Suppressor macrophage treated with lipopolysaccharide for 1 hour (primary cell): ENCODE data around the gene CDH15.

ENCODE experiments used
- DNase-seq, 3 donors: peaks; one replicate each; pipeline ENCODE4 v3.0.0-alpha.2; 2020 to 2022

CDH15 gene, protein sequence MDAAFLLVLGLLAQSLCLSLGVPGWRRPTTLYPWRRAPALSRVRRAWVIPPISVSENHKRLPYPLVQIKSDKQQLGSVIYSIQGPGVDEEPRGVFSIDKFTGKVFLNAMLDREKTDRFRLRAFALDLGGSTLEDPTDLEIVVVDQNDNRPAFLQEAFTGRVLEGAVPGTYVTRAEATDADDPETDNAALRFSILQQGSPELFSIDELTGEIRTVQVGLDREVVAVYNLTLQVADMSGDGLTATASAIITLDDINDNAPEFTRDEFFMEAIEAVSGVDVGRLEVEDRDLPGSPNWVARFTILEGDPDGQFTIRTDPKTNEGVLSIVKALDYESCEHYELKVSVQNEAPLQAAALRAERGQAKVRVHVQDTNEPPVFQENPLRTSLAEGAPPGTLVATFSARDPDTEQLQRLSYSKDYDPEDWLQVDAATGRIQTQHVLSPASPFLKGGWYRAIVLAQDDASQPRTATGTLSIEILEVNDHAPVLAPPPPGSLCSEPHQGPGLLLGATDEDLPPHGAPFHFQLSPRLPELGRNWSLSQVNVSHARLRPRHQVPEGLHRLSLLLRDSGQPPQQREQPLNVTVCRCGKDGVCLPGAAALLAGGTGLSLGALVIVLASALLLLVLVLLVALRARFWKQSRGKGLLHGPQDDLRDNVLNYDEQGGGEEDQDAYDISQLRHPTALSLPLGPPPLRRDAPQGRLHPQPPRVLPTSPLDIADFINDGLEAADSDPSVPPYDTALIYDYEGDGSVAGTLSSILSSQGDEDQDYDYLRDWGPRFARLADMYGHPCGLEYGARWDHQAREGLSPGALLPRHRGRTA

GRCh38 chr16:89171216-89172170, at the start of gene CDH15:
Gene CDH15, plus strand, starts transcription at chr16:89171748. Its CDS starts 84 bp downstream, at chr16:89171832.
- DNase-seq, result peak; percentile 88 to 97 (median 94)

- DNase-seq, result no peak
These were observed 49.2 kb upstream of the CDH15 start for GRCh38 chr16:89122322-89122851.

- no peak for DNase-seq
These were observed 48.3 kb upstream of the CDH15 start for GRCh38 chr16:89123001-89123830.

GRCh38 chr16:89123831-89124100, 47.8 kb upstream of the CDH15 start:
- DNase-seq, result no peak

DNA sequence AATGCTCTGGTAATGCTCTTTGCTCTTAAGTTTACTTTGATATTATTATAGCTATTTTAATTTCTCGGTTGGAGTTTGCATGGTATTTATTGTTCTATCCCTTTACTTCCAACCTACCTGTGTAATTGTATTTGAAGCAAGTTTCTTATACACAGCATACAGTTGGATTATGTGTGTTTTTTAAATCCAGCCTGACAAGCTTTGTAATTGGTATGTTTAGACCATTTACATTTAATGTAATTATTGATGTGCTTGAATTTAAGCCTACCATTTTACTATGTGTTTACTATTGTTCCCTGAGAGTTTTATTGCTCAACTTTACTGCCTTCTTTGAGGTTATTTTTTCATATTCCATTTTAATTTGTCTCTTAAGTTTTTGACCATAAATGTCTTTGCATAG, 42.2 kb upstream of the CDH15 start:
- no peak for DNase-seq

GRCh38 chr16:89130448-89130847, 41.1 kb upstream of the CDH15 start:
- DNase-seq, result no peak

DNA sequence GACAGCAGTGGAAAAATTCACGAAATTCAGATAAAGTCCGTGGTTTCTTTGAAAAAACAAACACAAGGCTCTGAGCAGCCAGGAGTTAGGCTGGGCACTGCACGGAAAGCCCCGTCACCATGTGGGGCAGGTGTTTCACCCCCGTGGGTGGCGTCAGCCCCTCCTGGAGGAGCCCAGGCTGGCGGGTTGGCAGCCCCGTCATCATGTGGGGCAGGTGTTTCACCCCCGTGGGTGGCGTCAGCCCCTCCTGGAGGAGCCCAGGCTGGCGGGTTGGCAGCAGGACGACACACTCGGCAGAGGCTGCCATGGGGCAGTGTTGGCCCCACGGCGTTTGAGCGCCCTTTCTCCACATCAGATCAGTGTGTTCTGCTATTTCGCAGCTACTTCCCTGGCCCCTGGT, 39.8 kb upstream of the CDH15 start:
- DNase-seq, result no peak

GRCh38 chr16:89132194-89133005, 39.1 kb upstream of the CDH15 start:
- DNase-seq, result no peak

DNA sequence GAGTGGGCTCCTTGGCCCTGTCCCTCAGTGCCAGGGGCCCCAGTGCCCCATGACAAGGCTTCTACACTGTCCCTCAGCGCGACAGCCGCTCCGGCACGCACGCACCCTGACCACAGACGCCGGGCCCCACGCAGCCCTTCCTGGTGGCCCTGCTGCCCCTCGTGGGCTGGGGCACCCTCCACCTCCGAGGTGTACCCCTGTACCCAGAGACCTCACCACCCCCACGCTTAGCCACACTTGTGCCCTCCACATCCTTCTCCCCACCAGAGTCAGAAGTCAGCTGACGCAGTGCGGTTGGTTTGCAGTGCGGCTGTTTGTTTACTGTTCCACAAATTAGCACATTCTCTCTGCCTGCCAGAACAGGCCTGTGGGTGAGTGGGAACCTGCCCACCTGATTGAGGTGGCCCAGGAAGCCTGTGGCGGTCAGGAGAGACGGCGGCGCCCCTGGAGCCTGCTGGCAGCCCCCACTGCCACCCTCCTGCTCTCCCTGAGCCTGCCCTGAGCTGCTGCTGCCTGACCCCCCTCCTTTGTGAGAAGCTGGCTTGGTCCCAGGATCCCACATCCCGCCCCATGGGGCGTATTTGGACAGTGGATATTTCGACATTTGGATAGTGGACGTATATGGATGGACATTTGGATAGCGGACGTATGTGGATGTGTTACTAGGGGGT, 38.0 kb upstream of the CDH15 start:
- DNase-seq, result no peak

DNA sequence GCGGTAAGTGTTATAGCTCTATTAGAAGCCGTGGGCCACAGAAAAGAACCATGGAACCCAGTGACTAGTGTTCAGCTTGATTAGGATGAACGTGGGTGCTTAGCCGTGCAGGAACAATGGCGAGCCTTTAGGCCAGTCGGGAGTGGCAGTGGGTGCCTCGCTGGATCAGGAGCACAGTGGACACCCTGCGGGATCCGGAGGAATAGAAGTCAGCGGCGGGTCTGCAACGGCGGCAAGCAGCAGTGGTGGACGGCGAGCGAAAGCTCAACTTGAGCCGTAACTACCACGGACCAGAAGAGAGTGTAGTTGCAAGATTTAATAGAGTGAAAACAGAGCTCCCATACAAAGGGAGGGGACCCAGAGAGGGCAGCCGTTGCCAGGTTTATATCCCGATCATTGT, 37.3 kb upstream of the CDH15 start:
- no peak for DNase-seq

DNA sequence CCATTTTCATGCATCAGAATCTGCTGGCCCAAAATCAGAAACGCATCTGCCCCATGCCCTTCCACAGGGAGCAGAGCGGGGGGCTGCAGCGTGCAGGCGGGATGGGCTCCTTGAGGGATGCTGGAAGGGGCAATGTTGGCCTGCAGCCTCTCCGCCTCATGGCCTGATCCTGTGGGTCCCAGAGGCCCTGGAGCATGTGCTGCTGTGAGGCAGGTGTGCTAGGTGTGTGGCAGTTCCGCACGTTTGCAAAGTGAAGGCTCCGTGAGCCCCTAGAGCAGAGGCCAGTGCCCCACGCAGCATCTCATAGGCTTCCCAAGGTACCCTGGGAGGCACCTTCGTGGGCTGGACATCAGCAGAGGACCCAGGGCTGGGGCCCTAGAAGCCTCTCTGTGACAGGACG, 36.4 kb upstream of the CDH15 start:
- no peak for DNase-seq

DNA sequence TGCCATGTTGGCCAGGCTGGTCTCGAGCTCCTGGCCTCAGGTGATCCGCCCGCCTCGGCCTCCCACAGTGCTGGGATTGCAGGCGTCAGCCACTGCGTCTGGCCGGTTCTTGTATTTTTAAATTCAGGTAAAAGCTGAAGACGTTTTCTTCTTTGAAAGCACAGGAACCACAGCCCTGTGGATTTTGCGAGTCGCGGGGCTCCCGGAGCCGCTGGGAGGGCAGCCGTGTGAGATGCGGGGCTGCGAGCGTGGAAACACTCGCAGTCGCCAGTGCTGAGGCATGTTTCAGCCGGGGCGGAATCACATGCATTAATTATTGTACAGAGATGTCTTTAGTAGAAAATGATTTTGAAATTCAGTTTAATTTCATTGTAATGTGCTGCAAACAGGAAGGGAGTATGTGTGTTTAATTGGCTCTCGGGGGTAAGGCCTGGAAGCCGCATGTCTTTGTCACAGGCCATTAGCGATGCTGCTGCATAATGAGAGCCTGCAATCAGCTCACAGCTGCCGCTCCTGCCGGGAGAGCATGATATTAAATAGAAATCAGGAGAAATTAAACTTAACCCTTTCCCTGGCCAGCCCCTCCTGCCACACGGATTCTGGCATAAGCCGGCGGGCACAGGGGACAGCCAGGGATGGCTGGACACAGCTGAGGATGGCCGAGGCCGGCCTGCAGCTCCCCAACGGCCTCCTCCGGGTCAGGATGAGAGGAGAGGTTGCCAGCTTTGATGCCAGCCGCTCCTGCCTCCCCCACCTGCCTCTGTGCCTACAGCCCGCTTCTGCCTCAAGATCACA, 35.4 kb upstream of the CDH15 start:
- DNase-seq, result no peak

DNA sequence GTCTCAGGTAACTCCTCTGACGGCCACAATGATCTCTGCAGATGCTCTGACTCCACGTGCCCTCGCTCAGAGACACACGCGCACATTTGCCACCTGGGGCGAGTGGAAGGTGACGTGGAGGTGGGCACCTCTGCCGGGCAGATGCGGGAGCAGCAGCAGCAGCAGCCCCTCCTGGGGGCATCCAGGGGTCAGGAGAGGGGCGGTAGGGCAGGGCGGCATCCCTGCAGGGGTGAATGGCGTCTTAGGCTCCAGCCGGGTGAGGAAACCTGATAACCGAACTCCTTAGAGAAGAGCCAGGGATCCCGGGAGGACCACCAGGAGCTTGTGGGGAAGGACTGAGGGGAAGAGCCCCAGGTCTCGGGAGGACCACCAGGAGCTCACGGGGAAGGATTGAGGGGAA, 34.6 kb upstream of the CDH15 start:
- DNase-seq, result no peak

- no peak for DNase-seq
These were observed 33.7 kb upstream of the CDH15 start for GRCh38 chr16:89137666-89138512.

DNA sequence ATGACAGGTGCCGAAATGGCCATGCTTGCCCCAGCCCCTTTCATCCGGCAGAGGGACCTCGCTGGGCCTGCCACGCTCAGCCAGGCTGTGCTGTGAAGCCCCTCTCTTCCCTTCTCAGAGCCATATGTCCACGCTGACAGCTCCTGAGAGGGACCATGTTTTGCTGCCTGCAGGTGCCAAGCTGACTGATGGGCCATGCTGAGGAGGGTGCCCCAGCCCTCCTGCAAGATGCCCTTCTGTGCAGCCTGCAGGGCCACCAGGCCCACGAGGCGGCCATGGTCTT, 33.1 kb upstream of the CDH15 start:
- DNase-seq, result no peak

DNA sequence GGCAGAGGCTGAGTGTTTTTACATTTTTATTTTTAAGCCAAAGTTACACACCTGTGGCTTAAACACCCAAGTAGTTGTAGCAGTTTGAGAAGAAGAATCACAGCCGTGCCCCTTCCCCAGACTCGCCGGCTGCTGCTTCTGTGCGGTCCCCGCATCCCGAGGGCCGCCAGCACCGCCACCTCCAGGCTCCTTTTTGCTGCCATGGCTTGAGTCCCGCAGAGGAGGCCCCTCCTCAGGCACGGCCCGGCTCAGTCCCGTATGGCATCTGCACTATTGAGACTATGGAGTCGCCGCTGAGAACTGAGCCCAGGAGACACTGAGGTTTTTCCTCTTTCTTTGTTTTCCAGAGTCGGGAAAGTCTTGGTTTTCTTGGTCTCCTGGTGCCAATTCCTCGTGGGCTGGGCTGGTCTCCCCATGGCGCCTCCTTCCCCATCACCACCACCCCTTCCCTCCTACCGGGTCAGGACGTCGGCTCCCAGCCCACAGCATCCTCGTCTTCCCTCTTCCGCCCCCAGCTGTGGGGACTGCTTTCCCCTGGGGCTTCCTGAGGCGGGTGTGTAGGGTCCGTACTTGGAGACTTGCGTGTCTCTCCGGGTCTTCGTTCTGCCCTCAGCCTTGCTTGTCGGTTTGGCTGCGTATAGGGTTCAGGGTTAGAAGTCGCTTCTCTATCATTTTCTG, 32.6 kb upstream of the CDH15 start:
- no peak for DNase-seq

DNA sequence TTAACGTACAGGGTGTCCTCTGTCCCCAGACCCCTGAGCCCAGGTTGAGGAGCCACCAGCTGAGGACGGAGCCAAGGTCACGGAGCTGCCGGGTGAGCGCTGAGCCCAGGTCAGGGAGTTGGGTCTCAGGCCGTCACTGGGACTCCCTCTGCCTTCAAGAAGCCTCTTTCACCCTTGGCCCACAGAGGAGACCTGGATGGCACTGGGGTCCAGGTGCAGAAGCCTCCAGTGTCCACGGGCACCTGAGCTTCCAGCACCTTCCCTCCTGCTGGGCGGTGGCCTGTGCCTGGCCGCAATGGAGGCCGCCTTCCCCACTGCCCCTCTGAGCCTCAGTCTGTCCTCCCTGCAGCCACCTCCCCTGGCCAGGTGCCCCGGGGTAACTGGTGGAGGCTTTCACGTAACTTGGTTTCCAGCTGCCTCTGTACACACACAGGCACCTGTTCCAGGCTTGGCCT, 31.6 kb upstream of the CDH15 start:
- DNase-seq, result no peak

- DNase-seq, result no peak
These were observed 31.1 kb upstream of the CDH15 start for GRCh38 chr16:89140401-89140800.
